Right lung (tissue), 5 donors: ENCODE results near the gene DCBLD2. TPM values are rescaled to one million over a fixed set of nuclear protein-coding genes. Genes with fewer than 3 reads are reported as not detected.

Source experiments
- DNase-seq, 2 donors: peaks; one replicate each; pipeline ENCODE4 v3.0.0-alpha.2; 2013
- polyA plus RNA-seq, 5 donors: library from polyadenylated mRNA; unstranded; fragments of 120-200 nt; gene quantifications; one replicate each; pipeline versions ENCODE4 v1.2.1 to v1.2.3, GENCODE V29; 2013; ENCODE audit warnings: inconsistent platforms in 1 of 5, low replicate concordance in 1 of 5; ENCODE audit not compliant: insufficient read length in 5 of 5, insufficient read depth in 1 of 5

DCBLD2 gene
- polyA plus RNA-seq, 5 donors = 45.2 to 90.3 (median 74.8) TPM

GRCh38 chr3:98798820-98799219 is 102.7 kb downstream of the DCBLD2 start:
- DNase-seq = no peak

GRCh38 chr3:98797905-98798304 is 103.6 kb downstream of the DCBLD2 start:
- no peak for DNase-seq

GRCh38 chr3:98796334-98796733 is 105.2 kb downstream of the DCBLD2 start:
- no peak for DNase-seq

GRCh38 chr3:98793971-98794370 is 107.5 kb downstream of the DCBLD2 start:
- DNase-seq = no peak

- no peak for DNase-seq
These were observed 109.9 kb downstream of the DCBLD2 start for GRCh38 chr3:98791341-98792325.

GRCh38 chr3:98788651-98789050 is 112.8 kb downstream of the DCBLD2 start:
- no peak for DNase-seq

- DNase-seq = no peak
These were observed 114.3 kb downstream of the DCBLD2 start for GRCh38 chr3:98787181-98787580.

GRCh38 chr3:98786364-98787006 is 115.0 kb downstream of the DCBLD2 start:
- DNase-seq = no peak

GRCh38 chr3:98784666-98785600 is 116.6 kb downstream of the DCBLD2 start:
- no peak for DNase-seq

- DNase-seq = no peak
These were observed 117.5 kb downstream of the DCBLD2 start for GRCh38 chr3:98784042-98784441.

GRCh38 chr3:98782824-98783500 is 118.5 kb downstream of the DCBLD2 start:
- no peak for DNase-seq

- DNase-seq = no peak
These were observed 121.2 kb downstream of the DCBLD2 start for GRCh38 chr3:98780343-98780742.

- DNase-seq = no peak
These were observed 121.8 kb downstream of the DCBLD2 start for GRCh38 chr3:98779541-98780335.

GRCh38 chr3:98778852-98779413 is 122.6 kb downstream of the DCBLD2 start:
- no peak for DNase-seq

- DNase-seq = no peak
These were observed 123.1 kb downstream of the DCBLD2 start for GRCh38 chr3:98778383-98778782.

GRCh38 chr3:98777801-98778220 is 123.7 kb downstream of the DCBLD2 start:
- DNase-seq = no peak

- no peak for DNase-seq
These were observed 124.2 kb downstream of the DCBLD2 start for GRCh38 chr3:98777286-98777685.

GRCh38 chr3:98776140-98776493 is 125.4 kb downstream of the DCBLD2 start:
- no peak for DNase-seq

GRCh38 chr3:98775459-98776139 is 125.9 kb downstream of the DCBLD2 start:
- DNase-seq = no peak

GRCh38 chr3:98772022-98772421 is 129.5 kb downstream of the DCBLD2 start:
- DNase-seq = no peak
